GM21576 (cell line): ENCODE measurements around the gene OXNAD1.

ENCODE experiments used
- ATAC-seq: cut with Tn5 transposase; IDR thresholded peaks from one replicate; pipeline ENCODE4 v1.9.1; 2021; ENCODE audit warnings: mild to moderate bottlenecking, moderate library complexity; ENCODE audit not compliant: unreplicated experiment

OXNAD1 gene

DNA sequence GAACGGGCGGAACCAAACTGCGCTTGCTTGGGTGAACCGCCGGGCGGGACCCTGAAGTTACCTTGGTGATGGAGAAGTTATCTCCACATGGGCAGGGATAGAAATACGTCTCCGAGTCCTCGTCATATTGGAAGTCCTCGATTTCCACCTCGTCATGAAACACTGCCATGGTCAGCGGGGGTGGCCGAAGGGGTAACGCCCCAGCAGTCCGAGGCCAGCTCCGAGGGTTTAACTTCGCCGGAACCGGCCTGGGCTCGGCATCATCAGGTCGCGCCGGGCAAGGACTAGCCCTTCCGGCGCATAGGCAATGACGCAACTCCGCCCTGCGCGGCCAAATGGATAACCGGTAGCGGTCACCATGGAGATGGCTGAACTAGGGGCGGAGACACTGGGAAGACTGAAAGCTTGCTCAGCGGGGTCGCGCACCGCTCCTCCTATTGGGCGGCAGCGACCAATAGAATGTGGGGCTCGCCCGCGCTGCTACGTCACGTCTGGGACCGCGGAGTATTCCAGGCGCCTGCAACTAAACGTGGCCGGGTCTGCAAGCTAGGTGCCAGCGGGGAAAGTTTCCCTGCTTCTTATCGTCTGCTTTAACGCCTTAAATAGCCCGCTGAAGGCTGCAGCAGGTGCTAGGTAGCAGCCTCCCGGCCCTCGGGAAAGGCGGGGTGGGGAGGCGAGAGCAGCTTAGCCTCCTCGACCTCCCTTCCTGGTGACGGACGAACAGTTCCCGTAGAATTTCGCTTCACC lies at the start of gene OXNAD1, which contains the start of gene DPH3:
Gene OXNAD1, plus strand, starts transcription at position 505 of the 747 bp plus-strand sequence. CDS start 5,741 bp downstream, outside the sequence.
Gene DPH3, minus strand, starts transcription at position 236 of the 747 bp plus-strand sequence. Its CDS starts 67 bp downstream, at position 169.
- peak; percentile 99 for ATAC-seq

DNA sequence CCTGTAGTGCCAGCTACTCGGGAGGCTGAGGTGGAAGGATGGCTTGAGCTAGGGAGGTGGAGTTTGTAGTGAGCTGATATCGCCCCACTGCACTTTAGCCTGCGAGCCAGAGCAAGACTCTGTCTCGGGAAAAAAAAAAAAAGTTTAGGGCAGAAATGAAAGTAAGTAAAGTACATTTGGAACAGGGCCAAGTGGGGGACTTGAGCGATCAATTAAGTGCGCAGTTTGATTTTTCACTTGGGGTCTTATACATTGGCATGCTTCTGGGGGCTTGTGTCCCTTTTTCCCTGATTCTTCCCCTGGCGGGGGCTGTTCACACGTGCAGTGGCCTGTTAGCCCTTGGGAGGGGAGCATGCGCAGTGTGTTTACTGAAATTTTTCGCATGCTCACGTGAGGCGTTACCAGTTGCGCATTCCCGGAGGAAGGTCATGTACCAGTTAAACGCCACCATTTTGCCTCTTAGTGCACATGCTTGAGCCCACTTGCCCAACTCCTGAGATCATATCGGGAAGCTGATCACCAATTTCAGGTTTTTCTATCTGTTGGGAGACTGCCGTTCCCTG lies 48.6 kb upstream of the OXNAD1 start:
- no peak for ATAC-seq

GRCh38 chr3:16219777-16220176 lies 45.2 kb upstream of the OXNAD1 start:
- no peak for ATAC-seq

DNA sequence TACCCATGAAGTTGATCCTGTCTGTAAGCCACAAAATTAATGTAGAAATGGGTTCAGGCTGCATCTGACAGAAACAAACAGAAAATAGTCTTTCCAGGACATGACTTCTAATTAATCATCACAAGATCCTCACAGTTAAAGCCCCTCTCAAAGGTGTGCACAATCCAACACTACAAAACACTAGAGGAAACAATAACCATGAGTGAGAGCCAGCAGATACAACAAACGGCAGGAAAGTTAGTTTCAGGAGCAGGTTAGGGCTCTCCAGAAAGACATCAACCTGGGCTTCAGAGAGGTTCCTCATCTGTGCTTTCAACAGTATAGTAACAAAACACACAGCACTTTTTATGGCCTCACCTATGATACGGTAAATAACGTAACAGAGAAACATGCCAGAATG lies 43.0 kb upstream of the OXNAD1 start:
- ATAC-seq = no peak

- ATAC-seq = no peak
Measured at GRCh38 chr3:16222547-16222946, 42.5 kb upstream of the OXNAD1 start.

DNA sequence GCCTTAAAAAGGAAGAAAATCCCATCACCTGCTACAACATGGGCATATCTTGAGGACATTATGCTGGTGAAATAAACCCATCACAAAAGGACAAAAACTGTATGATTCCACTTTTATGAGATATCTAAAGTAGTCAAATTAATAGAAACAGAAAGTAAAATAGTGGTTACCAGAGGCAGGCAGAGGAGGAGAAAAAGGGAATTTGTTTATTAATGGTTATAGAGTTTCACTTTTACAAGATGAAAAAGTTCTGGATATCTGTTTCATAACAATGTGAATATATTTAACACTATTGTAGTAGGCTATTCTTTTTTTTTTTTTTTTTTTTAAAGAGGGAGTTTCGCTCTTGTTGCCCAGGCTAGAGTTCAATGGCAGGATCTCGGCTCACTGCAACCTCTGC lies 40.7 kb upstream of the OXNAD1 start:
- ATAC-seq = no peak

GRCh38 chr3:16227566-16227965 lies 37.4 kb upstream of the OXNAD1 start:
- no peak for ATAC-seq

- no peak for ATAC-seq
Measured at GRCh38 chr3:16229681-16230080, 35.3 kb upstream of the OXNAD1 start.

GRCh38 chr3:16231983-16232382 lies 33.0 kb upstream of the OXNAD1 start:
- no peak for ATAC-seq

DNA sequence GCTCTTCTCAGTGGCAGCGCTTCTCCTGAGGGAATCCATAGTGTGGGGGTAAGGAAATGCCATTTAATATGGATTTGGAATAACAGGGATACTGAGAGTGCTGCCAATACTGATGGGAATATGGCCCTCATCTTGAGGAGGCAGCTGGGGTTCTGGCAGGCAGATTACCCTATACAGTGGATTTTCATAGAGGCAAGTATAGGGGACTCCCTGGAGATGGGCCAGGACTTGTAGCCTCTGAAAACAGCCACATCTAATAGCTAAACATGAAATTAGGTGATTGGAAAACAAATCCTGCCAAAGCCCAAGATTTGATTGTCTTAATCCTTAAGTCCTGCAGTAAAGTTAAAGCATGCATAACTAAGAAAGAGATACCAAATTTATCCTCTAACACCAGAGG lies 31.2 kb upstream of the OXNAD1 start:
- ATAC-seq = no peak

DNA sequence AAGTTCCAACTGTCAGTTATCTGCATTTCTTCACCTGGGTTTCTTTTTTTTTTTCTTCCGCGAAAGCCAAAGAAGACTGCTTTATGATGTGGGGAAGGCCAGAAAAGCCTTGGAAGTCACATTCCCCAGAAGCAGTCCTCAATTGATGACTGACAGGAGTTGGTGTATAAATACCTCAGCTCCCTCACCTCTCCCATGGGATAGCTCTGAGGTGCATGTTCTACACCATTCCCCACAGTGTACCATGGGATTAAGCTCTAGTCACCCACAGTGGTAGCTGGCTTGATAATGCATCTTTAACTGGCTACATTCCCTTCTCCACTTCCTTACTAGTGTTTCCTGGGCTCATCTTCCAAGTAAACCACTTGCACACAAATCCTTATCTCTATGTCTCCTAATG lies 30.7 kb upstream of the OXNAD1 start:
- ATAC-seq = no peak

DNA sequence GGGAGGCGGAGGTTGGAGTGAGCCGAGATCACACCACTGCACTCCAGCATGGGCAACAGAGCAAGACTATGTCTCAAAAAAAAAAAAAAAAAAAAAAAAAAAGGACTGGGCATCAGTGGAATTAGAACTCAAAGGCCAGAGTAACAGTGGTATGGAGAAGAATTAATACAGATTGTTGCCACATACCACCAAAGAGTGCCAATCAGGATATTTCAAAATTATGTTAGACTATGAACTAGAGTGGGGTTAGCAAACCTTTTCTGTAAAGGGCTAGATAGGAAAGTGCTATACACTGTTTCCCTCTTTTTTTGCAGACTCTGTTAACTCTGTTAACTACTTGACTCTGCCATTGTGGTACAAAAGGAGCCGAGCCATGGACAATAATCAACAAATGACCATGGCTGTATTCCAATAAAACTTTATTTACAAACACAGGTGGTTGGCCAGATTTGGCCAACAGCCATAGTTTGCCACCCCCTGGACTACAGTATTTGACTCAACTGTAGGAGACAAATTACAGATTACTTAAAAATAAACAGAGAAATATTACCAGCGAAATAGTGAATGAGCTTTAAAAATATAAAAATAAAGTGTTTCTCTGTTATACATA lies 28.9 kb upstream of the OXNAD1 start:
- ATAC-seq = no peak

DNA sequence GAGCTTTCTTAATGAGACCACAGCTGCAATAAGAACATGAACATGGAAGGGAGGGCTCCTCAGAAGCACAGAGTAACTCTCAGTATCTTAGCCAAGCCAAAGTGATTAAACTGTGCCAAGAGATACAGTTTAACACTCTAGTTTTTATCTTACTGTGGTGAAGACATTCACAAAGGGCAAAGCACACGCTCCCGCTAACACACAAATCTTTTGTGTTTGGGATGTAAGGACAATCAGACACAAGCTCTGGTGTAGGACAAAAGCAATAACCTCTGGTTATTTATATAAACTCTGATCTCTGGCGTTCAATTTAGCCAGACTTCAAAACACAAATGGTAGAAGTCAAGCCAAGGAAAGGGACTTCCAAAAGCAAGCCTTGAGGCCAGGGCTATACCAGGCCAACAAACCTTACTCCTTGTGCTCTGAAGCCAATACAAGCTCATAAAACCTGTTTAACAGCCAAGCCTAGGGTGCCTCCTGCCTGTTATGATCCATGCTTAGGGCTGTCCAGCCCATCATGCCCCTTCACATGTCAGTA lies 28.1 kb upstream of the OXNAD1 start:
- no peak for ATAC-seq

DNA sequence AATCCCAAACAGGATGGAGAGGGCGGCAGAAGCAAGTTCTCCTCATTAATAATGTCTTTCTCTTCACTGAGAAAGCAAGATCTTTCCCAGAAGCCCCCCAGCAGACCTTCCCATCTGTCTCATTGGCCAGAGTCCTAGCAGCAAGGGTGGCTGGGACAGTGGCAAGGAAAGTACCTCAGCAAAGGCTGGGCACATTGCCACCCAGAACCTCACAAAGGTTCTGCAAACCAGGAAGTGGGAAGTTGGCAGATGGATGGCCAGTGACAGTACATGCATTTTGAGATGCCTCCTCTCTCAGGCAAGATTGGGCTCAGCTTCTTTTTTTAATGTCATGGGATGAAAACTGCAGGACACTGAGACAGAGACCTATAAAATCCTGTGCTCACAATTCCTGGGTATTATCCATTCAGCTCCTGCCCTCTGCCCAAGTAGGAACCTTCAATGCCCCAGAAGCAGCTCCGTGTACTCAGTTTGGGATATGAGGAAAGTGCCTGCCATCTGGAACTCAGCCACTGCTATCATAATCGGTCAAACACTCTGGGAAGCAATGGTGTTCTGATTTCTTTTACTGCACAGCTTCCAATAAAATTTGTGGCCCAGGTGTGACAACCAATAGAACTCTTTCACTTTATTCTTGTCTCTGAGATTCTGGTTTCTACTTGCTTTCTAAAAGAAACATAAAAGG lies 25.8 kb upstream of the OXNAD1 start:
- ATAC-seq = no peak

DNA sequence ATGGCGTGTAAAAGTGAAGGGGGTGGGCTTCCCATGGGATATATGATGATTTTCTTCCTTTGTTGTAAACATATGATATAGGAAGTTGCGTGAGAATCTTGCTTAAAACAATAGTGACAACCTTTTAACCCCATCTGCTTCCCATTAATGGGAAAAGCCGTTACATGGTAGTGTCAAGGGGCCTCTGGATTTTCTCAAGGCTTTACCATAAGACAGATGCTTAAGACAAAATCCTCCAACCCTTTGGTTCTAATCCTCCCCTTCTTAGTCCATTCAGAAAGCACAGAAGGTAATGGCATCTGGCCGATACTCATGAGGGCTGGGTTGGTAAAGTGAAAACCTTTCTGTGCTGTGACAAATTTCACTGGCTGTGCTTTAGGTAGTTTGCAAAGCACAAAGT lies 25.2 kb upstream of the OXNAD1 start:
- no peak for ATAC-seq

DNA sequence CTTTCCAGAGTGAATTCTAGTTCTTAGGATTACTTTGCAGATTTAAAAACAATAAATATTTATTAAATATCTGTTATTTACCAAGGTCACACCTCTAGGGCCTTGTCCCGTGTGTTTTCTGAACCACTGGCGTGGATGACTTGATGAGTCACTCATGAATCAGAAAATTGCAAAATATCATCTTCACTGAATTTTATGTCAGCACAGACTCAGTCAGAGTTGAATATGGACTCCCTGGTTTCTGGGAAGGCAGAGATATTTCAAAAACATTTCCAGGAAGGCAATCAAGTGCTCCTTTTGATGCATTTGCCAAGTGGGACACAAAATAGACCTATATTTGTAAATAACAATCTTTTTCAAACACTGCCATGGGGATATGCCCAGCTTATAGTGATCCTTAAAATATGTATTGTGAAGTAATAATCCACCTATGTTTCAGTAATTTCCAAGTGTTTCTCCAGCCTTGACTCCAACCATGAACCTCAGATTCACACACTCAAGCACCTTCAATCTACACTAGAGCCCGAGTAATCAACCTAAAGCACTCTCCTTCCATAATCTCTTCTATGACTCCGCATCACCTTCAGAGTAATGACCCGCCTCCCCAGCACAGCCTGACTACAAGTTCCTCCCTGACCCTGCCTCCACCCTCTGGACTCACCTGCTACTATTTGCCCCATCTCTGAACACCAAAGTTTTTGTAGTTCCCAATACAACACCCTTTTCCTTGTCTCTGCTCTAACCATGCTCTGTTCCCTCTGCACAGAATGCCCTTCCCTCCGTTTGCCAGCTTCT lies 24.6 kb upstream of the OXNAD1 start:
- no peak for ATAC-seq

- ATAC-seq = no peak
Measured at GRCh38 chr3:16241225-16241624, 23.8 kb upstream of the OXNAD1 start.

GRCh38 chr3:16242177-16242576 lies 22.8 kb upstream of the OXNAD1 start:
- no peak for ATAC-seq

GRCh38 chr3:16243706-16244490 lies 21.1 kb upstream of the OXNAD1 start:
- ATAC-seq = no peak

DNA sequence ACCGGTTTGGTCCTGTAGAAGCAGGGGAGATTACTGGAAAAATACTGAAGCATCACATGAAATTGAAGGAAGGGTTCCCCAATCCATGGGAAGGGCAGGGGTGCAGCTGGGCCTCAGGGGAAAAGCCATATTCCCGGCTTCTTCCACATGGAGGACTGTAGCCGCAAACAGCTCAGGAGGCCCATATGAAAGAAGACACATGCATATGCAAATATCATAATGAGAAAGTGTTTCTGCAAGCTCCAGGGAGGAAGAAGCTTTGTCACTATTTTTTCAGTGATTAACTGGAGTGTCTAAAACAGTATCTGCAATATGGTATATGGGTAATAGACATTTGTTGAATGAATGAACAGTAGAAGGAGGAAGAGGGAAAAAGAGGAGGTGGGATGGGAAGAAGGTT lies 19.4 kb upstream of the OXNAD1 start:
- ATAC-seq = no peak
